ENCODE data around the gene WNT9B. TPM values are rescaled to one million over a fixed set of nuclear protein-coding genes. Genes with fewer than 3 reads are reported as not detected.
A peak's percentile ranks its signal among the peaks of the same experiment; 100 is the strongest.

WNT9B gene
- total and polyA plus RNA-seq, 9 of the 15 experiments (the other 6 are each of a cell fraction or from before 2014, with no cell fraction given), result not detected

GRCh38 chr17:46887717-46888116 is 36.3 kb downstream of the WNT9B start (continued):
- TF ChIP-seq ELF4 (CRISPR knock-in tag; IDR thresholded peaks at IDR 0.05) (no peak), SOX6 (IDR thresholded peaks at IDR 0.05) (peak; percentile 49; the same call in 1 of the 2 replicates), CEBPB (tag; IDR thresholded peaks at IDR 0.05) (peak; percentile 78), DPF2 (IDR thresholded peaks at IDR 0.05) (peak; percentile 65), MEIS2 (IDR thresholded peaks at IDR 0.05; ENCODE audit: partially characterized antibody) (peak; percentile 89), ARID1B (IDR thresholded peaks at IDR 0.05) (peak; percentile 81), CXXC5 (CRISPR knock-in tag; IDR thresholded peaks at IDR 0.05) (0 out of 2 replicates have a peak, but pooled peaks have one; percentile 15), MTA2 (IDR thresholded peaks at IDR 0.05; ENCODE audit: low read depth) (peak; percentile 10; the same call in 1 of the 2 replicates), HDAC3 (IDR thresholded peaks at IDR 0.05; ENCODE audit: borderline replicate concordance, partially characterized antibody) (peak; percentile 42), CEBPG (CRISPR knock-in tag; IDR thresholded peaks at IDR 0.05) (peak; percentile 35; the same call in 1 of the 2 replicates), CEBPG (tag; conservative IDR thresholded peaks at IDR 0.05 in 1 of 2, IDR thresholded peaks at IDR 0.05 in 1 of 2) (peak; percentile 53 to 66), ZNF354B (CRISPR knock-in tag; IDR thresholded peaks at IDR 0.05) (no peak), POLR2AphosphoS5 (IDR thresholded peaks at IDR 0.05; ENCODE audit: control insufficient read depth, insufficient read depth, low read depth, low read length) (peak; percentile 18; the same call in 1 of the 2 replicates), CBFB (CRISPR knock-in tag; IDR thresholded peaks at IDR 0.05) (no peak), KDM1A (IDR thresholded peaks at IDR 0.05) (peak in 1 of 2 experiments; percentile 59; a peak in 3 of 4 replicates), PKNOX1 (IDR thresholded peaks at IDR 0.05) (peak; percentile 36; the same call in 1 of the 2 replicates), TRIM24 (IDR thresholded peaks at IDR 0.05) (peak in 1 of 2 experiments; percentile 63; a peak in 2 of 4 replicates), GATA2 (CRISPR knock-in tag; IDR thresholded peaks at IDR 0.05) (peak; percentile 70), HNRNPLL (IDR thresholded peaks at IDR 0.05; ENCODE audit: low read depth, low read length, poor library complexity, severe bottlenecking) (no peak)

Data from K562 (cell line).